22Rv1 (cell line): ENCODE results near the gene CLEC16A.

Experiments
- ZFX ChIP-seq: fragments of 450-650 bp; IDR thresholded peaks from 2 replicates; pipeline ENCODE4 v1.6.1; 2017; ENCODE audit warnings: antibody characterized with exemption, borderline replicate concordance
- TF ChIP-seq, protein P1 (sequence below): fragments of 450-650 bp; IDR thresholded peaks from 2 replicates; pipeline ENCODE4 v1.5.1; 2017; ENCODE audit warnings: mild to moderate bottlenecking

DNA sequence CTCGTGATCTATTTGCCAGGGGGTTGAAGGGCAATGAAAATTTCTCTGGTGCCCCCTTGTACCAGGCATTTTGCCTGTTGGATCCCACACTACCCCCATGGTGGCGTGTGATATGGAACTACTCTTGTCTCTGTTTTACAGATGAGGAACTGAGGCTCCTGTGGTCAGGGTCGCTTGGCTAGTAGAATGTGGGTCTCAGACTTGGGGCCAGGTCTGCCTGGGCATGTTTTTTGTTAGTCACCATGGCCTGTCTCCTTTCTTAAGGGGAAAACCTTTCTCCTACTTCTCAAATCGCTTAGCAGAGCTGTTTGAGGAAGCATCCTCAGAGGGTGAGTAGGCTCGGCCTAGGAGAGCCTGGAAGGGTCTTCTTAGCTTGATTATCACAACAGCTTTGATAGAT is 51.2 kb downstream of the CLEC16A start:
- TF ChIP-seq, protein P1, sequence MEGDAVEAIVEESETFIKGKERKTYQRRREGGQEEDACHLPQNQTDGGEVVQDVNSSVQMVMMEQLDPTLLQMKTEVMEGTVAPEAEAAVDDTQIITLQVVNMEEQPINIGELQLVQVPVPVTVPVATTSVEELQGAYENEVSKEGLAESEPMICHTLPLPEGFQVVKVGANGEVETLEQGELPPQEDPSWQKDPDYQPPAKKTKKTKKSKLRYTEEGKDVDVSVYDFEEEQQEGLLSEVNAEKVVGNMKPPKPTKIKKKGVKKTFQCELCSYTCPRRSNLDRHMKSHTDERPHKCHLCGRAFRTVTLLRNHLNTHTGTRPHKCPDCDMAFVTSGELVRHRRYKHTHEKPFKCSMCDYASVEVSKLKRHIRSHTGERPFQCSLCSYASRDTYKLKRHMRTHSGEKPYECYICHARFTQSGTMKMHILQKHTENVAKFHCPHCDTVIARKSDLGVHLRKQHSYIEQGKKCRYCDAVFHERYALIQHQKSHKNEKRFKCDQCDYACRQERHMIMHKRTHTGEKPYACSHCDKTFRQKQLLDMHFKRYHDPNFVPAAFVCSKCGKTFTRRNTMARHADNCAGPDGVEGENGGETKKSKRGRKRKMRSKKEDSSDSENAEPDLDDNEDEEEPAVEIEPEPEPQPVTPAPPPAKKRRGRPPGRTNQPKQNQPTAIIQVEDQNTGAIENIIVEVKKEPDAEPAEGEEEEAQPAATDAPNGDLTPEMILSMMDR: no peak
- no peak for TF ChIP-seq ZFX
